ENCODE measurements around the gene VAMP3. TPM values are rescaled to one million over a fixed set of nuclear protein-coding genes. Genes with fewer than 3 reads are reported as not detected.

VAMP3 gene
- total RNA-seq, 1 donor from 2014 or later = 154 TPM

DNA sequence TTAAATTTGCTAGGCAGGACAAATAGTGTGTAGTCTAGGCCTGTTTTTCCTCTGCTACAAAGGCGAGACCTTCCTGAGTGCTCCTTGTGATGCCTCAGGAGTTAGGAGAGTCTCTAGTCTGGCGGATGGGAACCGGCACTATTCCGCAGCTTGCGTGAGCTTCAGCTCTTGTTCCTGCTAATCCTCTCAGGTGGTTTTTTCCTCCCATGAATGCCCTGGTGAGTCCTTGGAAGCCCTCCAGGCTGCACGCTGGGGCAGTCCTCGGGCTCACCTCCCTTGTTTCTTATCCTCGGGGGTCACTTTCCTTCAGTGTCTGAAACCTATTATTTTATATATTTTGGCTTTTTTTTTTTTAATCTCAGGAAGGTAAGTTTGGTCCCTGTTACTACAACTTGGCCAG, 53.6 kb downstream of the VAMP3 start:
- H3K9me3 ChIP-seq (ENCODE audit: insufficient read depth, low read depth, low read length) = no peaks in the 10 kb centered on the region
- H3K4me3 ChIP-seq (ENCODE audit: insufficient read depth, low read depth, low read length) = no peak overlapping the region
- no peaks in the 10 kb centered on the region for H3K27me3 ChIP-seq (ENCODE audit: insufficient read depth, low read length)
- H3K4me3 Mint-ChIP-seq (ENCODE audit: unreplicated experiment) = no peak overlapping the region
- no peak overlapping the region for H2AFZ ChIP-seq (ENCODE audit: low read depth, low read length)
- no peak for TF ChIP-seq EZH2 (IDR thresholded peaks at IDR 0.05; ENCODE audit: insufficient read depth, low read length)
- TF ChIP-seq, protein P1, sequence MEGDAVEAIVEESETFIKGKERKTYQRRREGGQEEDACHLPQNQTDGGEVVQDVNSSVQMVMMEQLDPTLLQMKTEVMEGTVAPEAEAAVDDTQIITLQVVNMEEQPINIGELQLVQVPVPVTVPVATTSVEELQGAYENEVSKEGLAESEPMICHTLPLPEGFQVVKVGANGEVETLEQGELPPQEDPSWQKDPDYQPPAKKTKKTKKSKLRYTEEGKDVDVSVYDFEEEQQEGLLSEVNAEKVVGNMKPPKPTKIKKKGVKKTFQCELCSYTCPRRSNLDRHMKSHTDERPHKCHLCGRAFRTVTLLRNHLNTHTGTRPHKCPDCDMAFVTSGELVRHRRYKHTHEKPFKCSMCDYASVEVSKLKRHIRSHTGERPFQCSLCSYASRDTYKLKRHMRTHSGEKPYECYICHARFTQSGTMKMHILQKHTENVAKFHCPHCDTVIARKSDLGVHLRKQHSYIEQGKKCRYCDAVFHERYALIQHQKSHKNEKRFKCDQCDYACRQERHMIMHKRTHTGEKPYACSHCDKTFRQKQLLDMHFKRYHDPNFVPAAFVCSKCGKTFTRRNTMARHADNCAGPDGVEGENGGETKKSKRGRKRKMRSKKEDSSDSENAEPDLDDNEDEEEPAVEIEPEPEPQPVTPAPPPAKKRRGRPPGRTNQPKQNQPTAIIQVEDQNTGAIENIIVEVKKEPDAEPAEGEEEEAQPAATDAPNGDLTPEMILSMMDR (IDR thresholded peaks at IDR 0.05; ENCODE audit: insufficient read depth, low read depth, low read length) = no peak
- H3K27ac Mint-ChIP-seq (ENCODE audit: unreplicated experiment) = no peak overlapping the region
- no peak overlapping the region for H3K4me2 ChIP-seq (ENCODE audit: low read length)
- H3K36me3 ChIP-seq (ENCODE audit: insufficient read depth, low read length) = peaks cover 3% of the 10 kb centered on the region
- H3K27me3 Mint-ChIP-seq (ENCODE audit: low read depth, unreplicated experiment) = no peaks in the 10 kb centered on the region
- H3K9me3 Mint-ChIP-seq (ENCODE audit: unreplicated experiment) = no peaks in the 10 kb centered on the region
- no peak overlapping the region for H3K9ac ChIP-seq (ENCODE audit: low read length)
- no peaks in the 10 kb centered on the region for H3K36me3 Mint-ChIP-seq (ENCODE audit: low read depth, unreplicated experiment)
- H3K79me2 ChIP-seq (ENCODE audit: insufficient read depth, low read length) = no peaks in the 10 kb centered on the region
- FAIRE-seq (no peak), DNase-seq (ENCODE audit: low read depth) (no peak)
- no peaks in the 10 kb centered on the region for H4K20me1 ChIP-seq (ENCODE audit: insufficient read depth, low read length)
- H3K4me1 Mint-ChIP-seq (ENCODE audit: low read depth, unreplicated experiment) = no peaks in the 10 kb centered on the region
- no peaks in the 10 kb centered on the region for H3K4me1 ChIP-seq (ENCODE audit: insufficient read depth, low read length)
- no peak overlapping the region for H3K27ac ChIP-seq (ENCODE audit: low read depth, low read length)

GRCh38 chr1:7826363-7826762, 55.3 kb downstream of the VAMP3 start:
- Histone ChIP-seq H3K9me3 (ENCODE audit: insufficient read depth, low read depth, low read length) (no peaks in the 10 kb centered on the region), H4K20me1 (ENCODE audit: insufficient read depth, low read length) (no peaks in the 10 kb centered on the region), H3K79me2 (ENCODE audit: insufficient read depth, low read length) (no peaks in the 10 kb centered on the region), H3K4me3 (ENCODE audit: insufficient read depth, low read depth, low read length) (no peak overlapping the region), H3K36me3 (ENCODE audit: insufficient read depth, low read length) (peaks cover 3% of the 10 kb centered on the region), H2AFZ (ENCODE audit: low read depth, low read length) (no peak overlapping the region), H3K27ac (ENCODE audit: low read depth, low read length) (no peak overlapping the region), H3K4me1 (ENCODE audit: insufficient read depth, low read length) (no peaks in the 10 kb centered on the region), H3K4me2 (ENCODE audit: low read length) (peak overlapping the region; percentile 62), H3K27me3 (ENCODE audit: insufficient read depth, low read length) (no peaks in the 10 kb centered on the region), H3K9ac (ENCODE audit: low read length) (no peak overlapping the region)
- H3K4me3 Mint-ChIP-seq (ENCODE audit: unreplicated experiment) = no peak overlapping the region
- H3K27me3 Mint-ChIP-seq (ENCODE audit: low read depth, unreplicated experiment) = no peaks in the 10 kb centered on the region
- H3K36me3 Mint-ChIP-seq (ENCODE audit: low read depth, unreplicated experiment) = no peaks in the 10 kb centered on the region
- no peak for FAIRE-seq
- H3K27ac Mint-ChIP-seq (ENCODE audit: unreplicated experiment) = no peak overlapping the region
- no peaks in the 10 kb centered on the region for H3K4me1 Mint-ChIP-seq (ENCODE audit: low read depth, unreplicated experiment)
- no peak for DNase-seq (ENCODE audit: low read depth)
- TF ChIP-seq, protein P1 (IDR thresholded peaks at IDR 0.05; ENCODE audit: insufficient read depth, low read depth, low read length) = no peak
- TF ChIP-seq EZH2 (IDR thresholded peaks at IDR 0.05; ENCODE audit: insufficient read depth, low read length) = no peak
- no peaks in the 10 kb centered on the region for H3K9me3 Mint-ChIP-seq (ENCODE audit: unreplicated experiment)

GRCh38 chr1:7827126-7827955, 56.2 kb downstream of the VAMP3 start:
- Mint-ChIP-seq H3K4me3 (ENCODE audit: unreplicated experiment) (no peak overlapping the region), H3K36me3 (ENCODE audit: low read depth, unreplicated experiment) (no peaks in the 10 kb centered on the region), H3K27me3 (ENCODE audit: low read depth, unreplicated experiment) (no peaks in the 10 kb centered on the region), H3K4me1 (ENCODE audit: low read depth, unreplicated experiment) (no peaks in the 10 kb centered on the region), H3K27ac (ENCODE audit: unreplicated experiment) (no peak overlapping the region), H3K9me3 (ENCODE audit: unreplicated experiment) (no peaks in the 10 kb centered on the region)
- H3K9me3 ChIP-seq (ENCODE audit: insufficient read depth, low read depth, low read length) = no peaks in the 10 kb centered on the region
- H3K4me2 ChIP-seq (ENCODE audit: low read length) = peak overlapping the region; percentile 62
- peaks cover 3% of the 10 kb centered on the region for H3K36me3 ChIP-seq (ENCODE audit: insufficient read depth, low read length)
- no peaks in the 10 kb centered on the region for H4K20me1 ChIP-seq (ENCODE audit: insufficient read depth, low read length)
- peak overlapping the region; percentile 41 for H2AFZ ChIP-seq (ENCODE audit: low read depth, low read length)
- H3K9ac ChIP-seq (ENCODE audit: low read length) = peak overlapping the region; percentile 30
- H3K27ac ChIP-seq (ENCODE audit: low read depth, low read length) = no peak overlapping the region
- no peaks in the 10 kb centered on the region for H3K27me3 ChIP-seq (ENCODE audit: insufficient read depth, low read length)
- no peaks in the 10 kb centered on the region for H3K79me2 ChIP-seq (ENCODE audit: insufficient read depth, low read length)
- TF ChIP-seq, protein P1 (IDR thresholded peaks at IDR 0.05; ENCODE audit: insufficient read depth, low read depth, low read length) = no peak
- TF ChIP-seq EZH2 (IDR thresholded peaks at IDR 0.05; ENCODE audit: insufficient read depth, low read length) = no peak
- H3K4me1 ChIP-seq (ENCODE audit: insufficient read depth, low read length) = no peaks in the 10 kb centered on the region
- DNase-seq (ENCODE audit: low read depth) = no peak
- H3K4me3 ChIP-seq (ENCODE audit: insufficient read depth, low read depth, low read length) = no peak overlapping the region
- no peak for FAIRE-seq

All from astrocyte (in vitro differentiated cells and primary cell).